HCEC 1CT (cell line): ENCODE measurements around the gene GOLGB1.

ENCODE experiments used
- DNase-seq: peaks from one replicate; pipeline ENCODE4 v3.0.0-alpha.2; 2017

The GOLGB1 gene

GRCh38 chr3:121670676-121671075 lies 78.9 kb downstream of the GOLGB1 start:
- DNase-seq, result no peak

GRCh38 chr3:121667333-121667732 lies 82.2 kb downstream of the GOLGB1 start:
- DNase-seq, result no peak

- DNase-seq, result no peak
These were observed 84.1 kb downstream of the GOLGB1 start for GRCh38 chr3:121665488-121665887.

- DNase-seq, result no peak
These were observed 86.2 kb downstream of the GOLGB1 start for GRCh38 chr3:121663171-121663847.

GRCh38 chr3:121662742-121663141 lies 86.8 kb downstream of the GOLGB1 start:
- DNase-seq, result no peak

GRCh38 chr3:121661376-121661775 lies 88.2 kb downstream of the GOLGB1 start:
- DNase-seq, result no peak

GRCh38 chr3:121660356-121661171 lies 89.0 kb downstream of the GOLGB1 start, which contains the start of gene HCLS1:
TSS of gene HCLS1 (minus strand) at chr3:121660903. CDS start at chr3:121658347, 2,556 bp downstream.
- DNase-seq, result no peak

GRCh38 chr3:121659586-121659985 lies 90.0 kb downstream of the GOLGB1 start:
- no peak for DNase-seq

- no peak for DNase-seq
These were observed 90.7 kb downstream of the GOLGB1 start for GRCh38 chr3:121658716-121659435.

- no peak for DNase-seq
These were observed 94.8 kb downstream of the GOLGB1 start for GRCh38 chr3:121654493-121655385.

- DNase-seq, result peak; percentile 4
These were observed 97.9 kb downstream of the GOLGB1 start for GRCh38 chr3:121651684-121652083.

GRCh38 chr3:121649645-121650044 lies 99.9 kb downstream of the GOLGB1 start:
- DNase-seq, result peak; percentile 54

- no peak for DNase-seq
These were observed 101.2 kb downstream of the GOLGB1 start for GRCh38 chr3:121648219-121648958.

GRCh38 chr3:121645054-121645453 lies 104.5 kb downstream of the GOLGB1 start:
- DNase-seq, result no peak

GRCh38 chr3:121642601-121643314 lies 106.8 kb downstream of the GOLGB1 start:
- DNase-seq, result no peak

- no peak for DNase-seq
These were observed 108.4 kb downstream of the GOLGB1 start for GRCh38 chr3:121641127-121641526.

- DNase-seq, result no peak
These were observed 111.6 kb downstream of the GOLGB1 start for GRCh38 chr3:121637922-121638321.

- no peak for DNase-seq
These were observed 119.2 kb downstream of the GOLGB1 start for GRCh38 chr3:121630355-121630754.

GRCh38 chr3:121629601-121630000 lies 119.9 kb downstream of the GOLGB1 start:
- DNase-seq, result no peak

GRCh38 chr3:121627622-121628021 lies 121.9 kb downstream of the GOLGB1 start:
- DNase-seq, result no peak

GRCh38 chr3:121627211-121627610 lies 122.3 kb downstream of the GOLGB1 start:
- no peak for DNase-seq
